Mucosa of descending colon (tissue), 3 donors: ENCODE measurements around the gene TACR2. TPM values are rescaled to one million over a fixed set of nuclear protein-coding genes. Genes with fewer than 3 reads are reported as not detected.

ENCODE experiments used
- ATAC-seq: fragments of 200-7000 bp; cut with Tn5 transposase; one replicate; pipeline ENCODE4 v1.9.1; 2020; ENCODE audit warnings: mild to moderate bottlenecking, moderate library complexity
- DNase-seq, 3 donors: peaks; one replicate each; pipeline ENCODE4 v3.0.0-alpha.2; 2020
- H3K36me3 ChIP-seq: fragments of 200-600 bp; one replicate; pipeline ENCODE4 v1.8.0; 2021; ENCODE audit warnings: low read depth, mild to moderate bottlenecking
- H3K4me1 ChIP-seq: fragments of 200-600 bp; one replicate; pipeline ENCODE4 v1.8.0; 2021; ENCODE audit warnings: low read depth, mild to moderate bottlenecking
- H3K4me3 ChIP-seq: fragments of 200-600 bp; one replicate; pipeline ENCODE4 v1.8.0; 2021; ENCODE audit warnings: mild to moderate bottlenecking
- H3K9me3 ChIP-seq: fragments of 200-600 bp; one replicate; pipeline ENCODE4 v1.8.0; 2021; ENCODE audit warnings: mild to moderate bottlenecking
- CTCF ChIP-seq: fragments of 200-600 bp; IDR thresholded peaks from one replicate; pipeline ENCODE4 v1.8.0; 2022; ENCODE audit warnings: antibody characterized with exemption, mild to moderate bottlenecking
- intact Hi-C, 2 donors: fragments of 100-400 bp; cut with DNase I in 1 of 2; cut with micrococcal nuclease in 1 of 2; formaldehyde crosslinking; loops; one replicate each; pipeline versions ENCODE4 v1.11.0 to v1.11.1; 2022; cut with DNase I, micrococcal nuclease
- total RNA-seq, 3 donors: library from RNA; stranded (reverse); fragmentation: NEBNext Ultra II Directional in 2 of 3; extraction: Animal tissue kit (Norgen Biotek cat#: 25700) in 2 of 3; gene quantifications; one replicate each; pipeline versions ENCODE4 v1.2.1 to v1.2.4, GENCODE V29; 2021 to 2023
- donor health status: DM: no; HTN: no; CAD: no; lungs with moderate emphysema.
- donor health status: DM: no; HTN: no; CAD: no.
- donor health status: DM: no; HTN: yes; CAD: no.

Gene TACR2
- total RNA-seq, 3 donors from 2014 or later: 6.3 to 204 (median 9.5) TPM

GRCh38 chr10:69382382-69383117 lies 34.2 kb downstream of the TACR2 start:
- TF ChIP-seq CTCF: no peak
- Histone ChIP-seq H3K4me3 (no peak overlapping the region), H3K9me3 (no peaks in the 10 kb centered on the region), H3K4me1 (peaks cover 7% of the 10 kb centered on the region), H3K36me3 (no peaks in the 10 kb centered on the region)
- DNase-seq (no peak), ATAC-seq (no peak)
- intact Hi-C loops: loop anchor here in 1 of 2 donors (10.0 kb wide), 1 partner anchor 68 kb away; no protein-coding TSS in a partner anchor

GRCh38 chr10:69379800-69380199 lies 36.9 kb downstream of the TACR2 start:
- no peaks in the 10 kb centered on the region for H3K36me3 ChIP-seq
- DNase-seq (no peak), ATAC-seq (no peak)
- H3K9me3 ChIP-seq: no peaks in the 10 kb centered on the region
- no peaks in the 10 kb centered on the region for H3K4me1 ChIP-seq
- TF ChIP-seq CTCF: no peak
- intact Hi-C loops: loop anchor here in 1 of 2 donors (10.0 kb wide), 1 partner anchor 65 kb away; no protein-coding TSS in a partner anchor
- H3K4me3 ChIP-seq: no peak overlapping the region

GRCh38 chr10:69377933-69378332 lies 38.8 kb downstream of the TACR2 start:
- Histone ChIP-seq H3K36me3 (no peaks in the 10 kb centered on the region), H3K9me3 (no peaks in the 10 kb centered on the region), H3K4me1 (no peaks in the 10 kb centered on the region), H3K4me3 (no peak overlapping the region)
- TF ChIP-seq CTCF: no peak
- DNase-seq (no peak), ATAC-seq (no peak)
- intact Hi-C loops: no loop called here

- Histone ChIP-seq H3K9me3 (no peaks in the 10 kb centered on the region), H3K4me3 (no peak overlapping the region), H3K36me3 (no peaks in the 10 kb centered on the region), H3K4me1 (no peaks in the 10 kb centered on the region)
- no peak for TF ChIP-seq CTCF
- DNase-seq: no peak
- intact Hi-C loops: no loop called here
- no peak for ATAC-seq
Observed at GRCh38 chr10:69377191-69377590, 39.5 kb downstream of the TACR2 start.

GRCh38 chr10:69376662-69377061 lies 40.1 kb downstream of the TACR2 start:
- TF ChIP-seq CTCF: no peak

More at GRCh38 chr10:69376662-69377061, 40.1 kb downstream of the TACR2 start:
- Histone ChIP-seq H3K36me3 (no peaks in the 10 kb centered on the region), H3K4me3 (no peak overlapping the region), H3K9me3 (no peaks in the 10 kb centered on the region), H3K4me1 (no peaks in the 10 kb centered on the region)
- intact Hi-C loops: no loop called here
- no peak for DNase-seq
- no peak for ATAC-seq
